ENCODE measurements around the gene SAMM50.

Gene SAMM50

GRCh38 chr22:43928908-43929307, 26.3 kb upstream of the SAMM50 start:
- no peaks in the 10 kb centered on the region for H3K9me2 ChIP-seq (replicated peaks; ENCODE audit: insufficient read depth, low read length)
- no peaks in the 10 kb centered on the region for H3K9me3 ChIP-seq (ENCODE audit: insufficient read depth, low read length)
- no peak for TF ChIP-seq CTCF (IDR thresholded peaks at IDR 0.05; ENCODE audit: insufficient read depth, low read length, poor library complexity, severe bottlenecking)
- no peak for TF ChIP-seq EZH2phosphoT487 (conservative IDR thresholded peaks at IDR 0.05; ENCODE audit: low read length)
- H3K9ac ChIP-seq (ENCODE audit: low read length) = no peak overlapping the region
- no peak overlapping the region for H3K4me3 ChIP-seq (ENCODE audit: insufficient read depth, low read length, poor library complexity, severe bottlenecking)
- no peaks in the 10 kb centered on the region for H3F3A ChIP-seq (ENCODE audit: insufficient read depth)
- no peak overlapping the region for H2AFZ ChIP-seq (ENCODE audit: low read depth, low read length, severe bottlenecking)
- no peak overlapping the region for H3K4me2 ChIP-seq (ENCODE audit: low read depth, low read length, poor library complexity, severe bottlenecking)
- no peaks in the 10 kb centered on the region for H3K27me3 ChIP-seq (ENCODE audit: low read length)
- no peaks in the 10 kb centered on the region for H4K20me1 ChIP-seq (ENCODE audit: low read depth, low read length)
- H3K79me2 ChIP-seq (ENCODE audit: insufficient read depth, low read length) = no peaks in the 10 kb centered on the region
- no peaks in the 10 kb centered on the region for H3K36me3 ChIP-seq (ENCODE audit: low read length)
- no peak overlapping the region for H3K27ac ChIP-seq (ENCODE audit: low read depth, low read length)

- no peaks in the 10 kb centered on the region for H3K79me2 ChIP-seq (ENCODE audit: insufficient read depth, low read length)
- no peak overlapping the region for H3K4me2 ChIP-seq (ENCODE audit: low read depth, low read length, poor library complexity, severe bottlenecking)
- H3K27me3 ChIP-seq (ENCODE audit: low read length) = no peaks in the 10 kb centered on the region
- H3K4me3 ChIP-seq (ENCODE audit: insufficient read depth, low read length, poor library complexity, severe bottlenecking) = no peak overlapping the region
- no peaks in the 10 kb centered on the region for H3F3A ChIP-seq (ENCODE audit: insufficient read depth)
- no peak overlapping the region for H2AFZ ChIP-seq (ENCODE audit: low read depth, low read length, severe bottlenecking)
- no peaks in the 10 kb centered on the region for H3K9me2 ChIP-seq (replicated peaks; ENCODE audit: insufficient read depth, low read length)
- H4K20me1 ChIP-seq (ENCODE audit: low read depth, low read length) = no peaks in the 10 kb centered on the region
- H3K36me3 ChIP-seq (ENCODE audit: low read length) = no peaks in the 10 kb centered on the region
- H3K9ac ChIP-seq (ENCODE audit: low read length) = no peak overlapping the region
- no peaks in the 10 kb centered on the region for H3K9me3 ChIP-seq (ENCODE audit: insufficient read depth, low read length)
- no peak for TF ChIP-seq EZH2phosphoT487 (conservative IDR thresholded peaks at IDR 0.05; ENCODE audit: low read length)
- TF ChIP-seq CTCF (IDR thresholded peaks at IDR 0.05; ENCODE audit: insufficient read depth, low read length, poor library complexity, severe bottlenecking) = no peak
- H3K27ac ChIP-seq (ENCODE audit: low read depth, low read length) = no peak overlapping the region
Observed at GRCh38 chr22:43931771-43932170, 23.5 kb upstream of the SAMM50 start.

GRCh38 chr22:43941449-43941848, 13.8 kb upstream of the SAMM50 start:
- H3K9ac ChIP-seq (ENCODE audit: low read length) = no peak overlapping the region
- no peak overlapping the region for H3K4me3 ChIP-seq (ENCODE audit: insufficient read depth, low read length, poor library complexity, severe bottlenecking)
- H3K36me3 ChIP-seq (ENCODE audit: low read length) = no peaks in the 10 kb centered on the region
- no peaks in the 10 kb centered on the region for H3K27me3 ChIP-seq (ENCODE audit: low read length)
- no peaks in the 10 kb centered on the region for H3K79me2 ChIP-seq (ENCODE audit: insufficient read depth, low read length)
- H3F3A ChIP-seq (ENCODE audit: insufficient read depth) = no peaks in the 10 kb centered on the region
- no peaks in the 10 kb centered on the region for H4K20me1 ChIP-seq (ENCODE audit: low read depth, low read length)
- H3K9me3 ChIP-seq (ENCODE audit: insufficient read depth, low read length) = no peaks in the 10 kb centered on the region
- H3K9me2 ChIP-seq (replicated peaks; ENCODE audit: insufficient read depth, low read length) = no peaks in the 10 kb centered on the region
- no peak for TF ChIP-seq CTCF (IDR thresholded peaks at IDR 0.05; ENCODE audit: insufficient read depth, low read length, poor library complexity, severe bottlenecking)
- TF ChIP-seq EZH2phosphoT487 (conservative IDR thresholded peaks at IDR 0.05; ENCODE audit: low read length) = no peak
- H3K27ac ChIP-seq (ENCODE audit: low read depth, low read length) = no peak overlapping the region
- no peak overlapping the region for H2AFZ ChIP-seq (ENCODE audit: low read depth, low read length, severe bottlenecking)
- no peak overlapping the region for H3K4me2 ChIP-seq (ENCODE audit: low read depth, low read length, poor library complexity, severe bottlenecking)

Data from SU-DHL-6 (cell line).